OCI-LY1 (cell line): ENCODE data around the gene ESPNL.

Experiments
- H2AFZ ChIP-seq: fragments of 200-600 bp; sonication (generic), shearing (Covaris generic); 2 replicates; pipeline ENCODE4 v1.6.0; 2014; ENCODE audit warnings: antibody characterized with exemption, mild to moderate bottlenecking, low read length
- H3F3A ChIP-seq: fragments of 200-600 bp; sonication (generic), shearing (Covaris generic); 2 replicates; pipeline ENCODE4 v1.6.0; 2014; ENCODE audit warnings: mild to moderate bottlenecking, antibody characterized with exemption, low read length, moderate library complexity; ENCODE audit not compliant: insufficient read depth
- H3K27ac ChIP-seq: fragments of 200-600 bp; sonication (generic); 2 replicates; pipeline ENCODE4 v1.5.1; 2014; ENCODE audit warnings: low read length, mixed run types, mild to moderate bottlenecking, low read depth; ENCODE audit not compliant: poor library complexity, severe bottlenecking
- H3K27me3 ChIP-seq: fragments of 200-600 bp; sonication (generic); 2 replicates; pipeline ENCODE4 v1.6.0; 2014; ENCODE audit warnings: antibody characterized with exemption, mild to moderate bottlenecking, low read length, moderate library complexity; ENCODE audit not compliant: insufficient read depth
- H3K36me3 ChIP-seq: fragments of 200-600 bp; sonication (generic); 2 replicates; pipeline ENCODE4 v1.6.1; 2014; ENCODE audit warnings: mild to moderate bottlenecking, antibody characterized with exemption, low read length, moderate library complexity, mixed read lengths; ENCODE audit not compliant: insufficient read depth
- H3K4me1 ChIP-seq: fragments of 200-600 bp; sonication (generic); 2 replicates; pipeline ENCODE4 v1.5.1; 2014; ENCODE audit warnings: mild to moderate bottlenecking, low read length, moderate library complexity; ENCODE audit not compliant: insufficient read depth, severe bottlenecking
- H3K4me2 ChIP-seq: fragments of 200-600 bp; sonication (generic), shearing (Covaris generic); 2 replicates; pipeline ENCODE4 v1.6.1; 2014; ENCODE audit warnings: low read length
- H3K4me3 ChIP-seq: fragments of 200-600 bp; sonication (generic); 2 replicates; pipeline ENCODE4 v1.5.1; 2014; ENCODE audit warnings: low read length, low read depth, mild to moderate bottlenecking, mixed read lengths; ENCODE audit not compliant: poor library complexity, severe bottlenecking
- H3K79me2 ChIP-seq: fragments of 200-600 bp; shearing (Covaris generic); 2 replicates; pipeline ENCODE4 v1.6.1; 2016; ENCODE audit warnings: mixed run types, low read length, mixed read lengths; ENCODE audit not compliant: insufficient read depth
- H3K9ac ChIP-seq: fragments of 200-600 bp; sonication (generic), shearing (Covaris generic); 2 replicates; pipeline ENCODE4 v1.6.1; 2014; ENCODE audit warnings: mild to moderate bottlenecking, low read length, mixed read lengths
- H3K9me2 ChIP-seq: fragments of 200-600 bp; sonication (generic), shearing (Covaris generic); 2 replicates; pipeline ENCODE4 v1.6.1; 2014; ENCODE audit warnings: low read depth, mild to moderate bottlenecking, low read length, mixed read lengths
- H3K9me3 ChIP-seq: fragments of 200-600 bp; shearing (Covaris generic); 2 replicates; pipeline ENCODE4 v1.6.1; 2014; ENCODE audit warnings: low read length, mixed read lengths
- H4K20me1 ChIP-seq: fragments of 200-600 bp; sonication (generic), shearing (Covaris generic); 2 replicates; pipeline ENCODE4 v1.6.0; 2016; ENCODE audit warnings: mild to moderate bottlenecking, low read length; ENCODE audit not compliant: insufficient read depth
- EZH2 ChIP-seq: fragments of 200-600 bp; sonication (generic), shearing (Covaris generic); IDR thresholded peaks from 2 replicates; pipeline ENCODE4 v1.8.0; 2017; ENCODE audit warnings: borderline replicate concordance, mixed run types, mild to moderate bottlenecking, antibody characterized with exemption, low read length, moderate library complexity, mixed read lengths
- TF ChIP-seq, protein P1 (sequence below): fragments of 200-600 bp; sonication (generic), shearing (Covaris generic); IDR thresholded peaks from 2 replicates; pipeline ENCODE4 v1.5.1; 2017; ENCODE audit warnings: mild to moderate bottlenecking, antibody characterized with exemption, low read length, moderate library complexity, mixed read lengths

The ESPNL gene

GRCh38 chr2:238174291-238174690, 74.2 kb downstream of the ESPNL start:
- H3K9ac ChIP-seq, result no peak overlapping the region
- H3F3A ChIP-seq, result no peaks in the 10 kb centered on the region
- no peak overlapping the region for H3K27ac ChIP-seq
- TF ChIP-seq EZH2, result no peak
- TF ChIP-seq, protein P1, sequence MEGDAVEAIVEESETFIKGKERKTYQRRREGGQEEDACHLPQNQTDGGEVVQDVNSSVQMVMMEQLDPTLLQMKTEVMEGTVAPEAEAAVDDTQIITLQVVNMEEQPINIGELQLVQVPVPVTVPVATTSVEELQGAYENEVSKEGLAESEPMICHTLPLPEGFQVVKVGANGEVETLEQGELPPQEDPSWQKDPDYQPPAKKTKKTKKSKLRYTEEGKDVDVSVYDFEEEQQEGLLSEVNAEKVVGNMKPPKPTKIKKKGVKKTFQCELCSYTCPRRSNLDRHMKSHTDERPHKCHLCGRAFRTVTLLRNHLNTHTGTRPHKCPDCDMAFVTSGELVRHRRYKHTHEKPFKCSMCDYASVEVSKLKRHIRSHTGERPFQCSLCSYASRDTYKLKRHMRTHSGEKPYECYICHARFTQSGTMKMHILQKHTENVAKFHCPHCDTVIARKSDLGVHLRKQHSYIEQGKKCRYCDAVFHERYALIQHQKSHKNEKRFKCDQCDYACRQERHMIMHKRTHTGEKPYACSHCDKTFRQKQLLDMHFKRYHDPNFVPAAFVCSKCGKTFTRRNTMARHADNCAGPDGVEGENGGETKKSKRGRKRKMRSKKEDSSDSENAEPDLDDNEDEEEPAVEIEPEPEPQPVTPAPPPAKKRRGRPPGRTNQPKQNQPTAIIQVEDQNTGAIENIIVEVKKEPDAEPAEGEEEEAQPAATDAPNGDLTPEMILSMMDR, result no peak
- H3K9me3 ChIP-seq, result no peaks in the 10 kb centered on the region
- no peaks in the 10 kb centered on the region for H3K79me2 ChIP-seq
- no peak overlapping the region for H2AFZ ChIP-seq
- H4K20me1 ChIP-seq, result no peaks in the 10 kb centered on the region
- no peaks in the 10 kb centered on the region for H3K4me1 ChIP-seq
- no peaks in the 10 kb centered on the region for H3K27me3 ChIP-seq
- H3K4me3 ChIP-seq, result no peak overlapping the region
- H3K4me2 ChIP-seq, result no peak overlapping the region
- peaks cover 92% of the 10 kb centered on the region for H3K36me3 ChIP-seq
- H3K9me2 ChIP-seq, result no peaks in the 10 kb centered on the region

GRCh38 chr2:238174701-238175100, 74.6 kb downstream of the ESPNL start:
- Histone ChIP-seq H2AFZ (no peak overlapping the region), H3K27me3 (no peaks in the 10 kb centered on the region), H3K36me3 (peaks cover 92% of the 10 kb centered on the region), H4K20me1 (no peaks in the 10 kb centered on the region), H3K9ac (no peak overlapping the region), H3K9me3 (no peaks in the 10 kb centered on the region), H3K79me2 (no peaks in the 10 kb centered on the region), H3F3A (no peaks in the 10 kb centered on the region), H3K4me3 (no peak overlapping the region), H3K4me1 (no peaks in the 10 kb centered on the region), H3K27ac (no peak overlapping the region), H3K9me2 (no peaks in the 10 kb centered on the region), H3K4me2 (no peak overlapping the region)
- TF ChIP-seq EZH2, result no peak
- TF ChIP-seq, protein P1, result no peak

DNA sequence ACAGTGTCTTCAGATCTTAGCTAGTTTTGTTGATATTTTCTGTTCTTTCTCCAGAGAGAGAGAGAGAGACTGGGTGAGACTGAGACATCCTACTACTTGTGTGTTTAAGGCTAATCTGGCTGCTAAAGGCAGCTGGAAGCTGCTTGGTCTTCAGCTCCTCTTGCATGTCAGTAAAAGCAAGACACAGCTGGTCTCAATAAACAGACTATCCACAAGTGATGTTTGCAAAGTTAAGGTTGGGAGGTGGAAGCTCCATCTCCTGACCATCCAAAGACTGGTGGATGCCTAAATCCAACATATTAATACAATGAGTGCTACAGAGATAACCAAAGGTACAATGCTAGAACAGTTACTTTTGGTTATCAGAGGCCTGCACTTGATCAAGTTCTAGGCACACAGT, 76.5 kb downstream of the ESPNL start:
- Histone ChIP-seq H3K4me2 (no peak overlapping the region), H3K4me3 (no peak overlapping the region), H3K27ac (no peak overlapping the region), H2AFZ (no peak overlapping the region), H3K4me1 (no peaks in the 10 kb centered on the region), H3K79me2 (no peaks in the 10 kb centered on the region), H3K27me3 (no peaks in the 10 kb centered on the region), H3K9me2 (no peaks in the 10 kb centered on the region), H4K20me1 (no peaks in the 10 kb centered on the region), H3K9me3 (no peaks in the 10 kb centered on the region), H3F3A (no peaks in the 10 kb centered on the region), H3K36me3 (peaks cover 95% of the 10 kb centered on the region), H3K9ac (no peak overlapping the region)
- no peak for TF ChIP-seq EZH2
- TF ChIP-seq, protein P1, result no peak
